Measurements from ENCODE around the gene NHLRC2.

The NHLRC2 gene

GRCh38 chr10:113867904-113868303 is 13.4 kb downstream of the NHLRC2 start:
- H4K8ac ChIP-seq (ENCODE audit: low read depth, low read length) = no peak overlapping the region
- no peak overlapping the region for H2BK12ac ChIP-seq (ENCODE audit: low read length)
- H2BK5ac ChIP-seq (ENCODE audit: low read depth, low read length, poor library complexity) = no peak overlapping the region
- no peak overlapping the region for H2AK5ac ChIP-seq (ENCODE audit: low read length)
- no peak overlapping the region for H4K91ac ChIP-seq (ENCODE audit: low read depth, low read length)
- H2BK120ac ChIP-seq (ENCODE audit: insufficient read depth, low read length, poor library complexity) = no peak overlapping the region
- no peak overlapping the region for H3K14ac ChIP-seq (ENCODE audit: low read length)
- H3K79me2 ChIP-seq (ENCODE audit: control insufficient read depth, insufficient read depth, low read length, poor library complexity) = no peaks in the 10 kb centered on the region
- no peak overlapping the region for H3K27ac ChIP-seq (ENCODE audit: low read depth, low read length)
- no CpG with 5 or more reads among the region's 4 CpGs for WGBS (ENCODE audit: extremely low coverage, insufficient coverage, insufficient read length)
- H3K4me1 ChIP-seq (ENCODE audit: control insufficient read depth in 1 of 2, insufficient read depth in 2 of 2, low read length in 2 of 2) = no peaks in the 10 kb centered on the region
- no peak overlapping the region for H3K9ac ChIP-seq (ENCODE audit: low read length)
- no peaks in the 10 kb centered on the region for H3K27me3 ChIP-seq (ENCODE audit: insufficient read depth, low read length)
- no peak for DNase-seq
- H3K23ac ChIP-seq (ENCODE audit: low read length) = no peak overlapping the region
- no peak overlapping the region for H3K4me3 ChIP-seq (ENCODE audit: low read depth, low read length)
- H3K4ac ChIP-seq (ENCODE audit: low read depth, low read length) = no peak overlapping the region
- H3K18ac ChIP-seq (ENCODE audit: low read length) = no peak overlapping the region
- H3K79me1 ChIP-seq (ENCODE audit: low read length) = no peaks in the 10 kb centered on the region
- H2AFZ ChIP-seq (ENCODE audit: insufficient read depth, low read length, poor library complexity) = no peak overlapping the region
- H3K4me2 ChIP-seq (ENCODE audit: low read length) = no peak overlapping the region
- H3K36me3 ChIP-seq (ENCODE audit: control insufficient read depth in 1 of 2, insufficient read depth in 2 of 2, low read length in 2 of 2) = peaks cover 0 to 2% of the 10 kb centered on the region in 2 experiments
- H4K12ac ChIP-seq (ENCODE audit: low read depth, low read length) = no peak overlapping the region
- H3K9me3 ChIP-seq (ENCODE audit: insufficient read depth, low read depth, low read length) = no peaks in the 10 kb centered on the region

DNA sequence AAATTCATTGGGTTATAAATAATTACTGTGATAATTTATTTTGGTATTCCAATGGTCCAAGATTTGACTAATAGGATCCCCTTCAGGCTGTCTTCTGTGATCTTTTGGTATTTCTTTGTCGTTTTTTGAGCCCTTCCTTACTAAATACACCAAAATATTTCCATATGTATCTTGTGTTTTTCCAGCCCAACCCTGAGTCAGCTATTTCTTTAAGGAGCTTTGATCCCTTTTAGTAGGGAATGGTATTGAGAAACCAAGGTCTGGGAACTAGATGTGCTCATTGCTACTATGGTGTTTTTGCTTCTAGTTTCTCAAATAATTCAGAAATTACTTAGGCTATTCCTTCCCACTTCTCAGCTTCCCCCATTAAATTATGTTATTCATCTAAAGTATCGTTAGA is 15.3 kb downstream of the NHLRC2 start:
- Histone ChIP-seq H4K12ac (ENCODE audit: low read depth, low read length) (no peak overlapping the region), H3K36me3 (ENCODE audit: control insufficient read depth in 1 of 2, insufficient read depth in 2 of 2, low read length in 2 of 2) (peaks cover 0 to 2% of the 10 kb centered on the region in 2 experiments), H2BK120ac (ENCODE audit: insufficient read depth, low read length, poor library complexity) (no peak overlapping the region), H3K79me2 (ENCODE audit: control insufficient read depth, insufficient read depth, low read length, poor library complexity) (no peaks in the 10 kb centered on the region), H3K79me1 (ENCODE audit: low read length) (no peaks in the 10 kb centered on the region), H3K4me1 (ENCODE audit: control insufficient read depth in 1 of 2, insufficient read depth in 2 of 2, low read length in 2 of 2) (no peaks in the 10 kb centered on the region), H3K4me3 (ENCODE audit: low read depth, low read length) (no peak overlapping the region), H2BK5ac (ENCODE audit: low read depth, low read length, poor library complexity) (no peak overlapping the region), H2AFZ (ENCODE audit: insufficient read depth, low read length, poor library complexity) (no peak overlapping the region), H3K23ac (ENCODE audit: low read length) (no peak overlapping the region), H4K8ac (ENCODE audit: low read depth, low read length) (no peak overlapping the region), H3K9me3 (ENCODE audit: insufficient read depth, low read depth, low read length) (no peaks in the 10 kb centered on the region), H3K18ac (ENCODE audit: low read length) (no peak overlapping the region), H3K4me2 (ENCODE audit: low read length) (no peak overlapping the region), H3K27ac (ENCODE audit: low read depth, low read length) (no peak overlapping the region), H4K91ac (ENCODE audit: low read depth, low read length) (no peak overlapping the region), H3K14ac (ENCODE audit: low read length) (no peak overlapping the region), H2BK12ac (ENCODE audit: low read length) (no peak overlapping the region), H3K27me3 (ENCODE audit: insufficient read depth, low read length) (no peaks in the 10 kb centered on the region), H3K9ac (ENCODE audit: low read length) (no peak overlapping the region), H3K4ac (ENCODE audit: low read depth, low read length) (no peak overlapping the region), H2AK5ac (ENCODE audit: low read length) (no peak overlapping the region)
- no CpG with 5 or more reads among the region's 2 CpGs for WGBS (ENCODE audit: extremely low coverage, insufficient coverage, insufficient read length)
- no peak for DNase-seq

GRCh38 chr10:113872139-113873030 is 17.9 kb downstream of the NHLRC2 start:
- Histone ChIP-seq H4K91ac (ENCODE audit: low read depth, low read length) (no peak overlapping the region), H3K23ac (ENCODE audit: low read length) (no peak overlapping the region), H3K36me3 (ENCODE audit: control insufficient read depth in 1 of 2, insufficient read depth in 2 of 2, low read length in 2 of 2) (no peaks in the 10 kb centered on the region), H3K27ac (ENCODE audit: low read depth, low read length) (no peak overlapping the region), H3K9me3 (ENCODE audit: insufficient read depth, low read depth, low read length) (no peaks in the 10 kb centered on the region), H4K12ac (ENCODE audit: low read depth, low read length) (no peak overlapping the region), H3K9ac (ENCODE audit: low read length) (no peak overlapping the region), H2BK120ac (ENCODE audit: insufficient read depth, low read length, poor library complexity) (no peak overlapping the region), H3K4me1 (ENCODE audit: control insufficient read depth in 1 of 2, insufficient read depth in 2 of 2, low read length in 2 of 2) (no peaks in the 10 kb centered on the region), H2BK5ac (ENCODE audit: low read depth, low read length, poor library complexity) (no peak overlapping the region), H3K18ac (ENCODE audit: low read length) (no peak overlapping the region), H3K27me3 (ENCODE audit: insufficient read depth, low read length) (no peaks in the 10 kb centered on the region), H3K79me2 (ENCODE audit: control insufficient read depth, insufficient read depth, low read length, poor library complexity) (no peaks in the 10 kb centered on the region), H3K4me3 (ENCODE audit: low read depth, low read length) (no peak overlapping the region), H3K4me2 (ENCODE audit: low read length) (no peak overlapping the region), H2AK5ac (ENCODE audit: low read length) (no peak overlapping the region), H4K8ac (ENCODE audit: low read depth, low read length) (no peak overlapping the region), H3K4ac (ENCODE audit: low read depth, low read length) (no peak overlapping the region), H3K79me1 (ENCODE audit: low read length) (no peaks in the 10 kb centered on the region), H2BK12ac (ENCODE audit: low read length) (no peak overlapping the region), H3K14ac (ENCODE audit: low read length) (no peak overlapping the region), H2AFZ (ENCODE audit: insufficient read depth, low read length, poor library complexity) (no peak overlapping the region)
- no peak for DNase-seq
- WGBS (ENCODE audit: extremely low coverage, insufficient coverage, insufficient read length) = no CpG with 5 or more reads among the region's 3 CpGs

DNA sequence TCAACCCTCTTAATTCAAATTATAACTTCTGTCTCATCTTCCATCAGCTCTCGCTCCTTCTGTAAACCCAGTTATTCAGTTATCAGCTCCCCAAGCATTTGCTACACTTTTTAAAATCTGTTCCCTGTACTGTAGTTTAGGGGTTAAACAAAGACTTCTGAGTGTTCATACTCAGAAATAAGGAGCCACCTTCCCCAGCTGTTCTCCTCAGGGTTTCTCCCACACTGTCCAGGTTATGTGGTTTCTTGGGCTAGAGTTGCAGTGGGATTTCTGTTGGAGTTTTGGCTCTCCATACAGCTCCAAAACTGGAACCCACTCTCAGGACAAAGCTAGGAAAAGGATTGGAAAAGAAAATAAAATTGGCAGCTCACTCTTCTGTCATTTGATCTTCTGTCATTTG is 20.8 kb downstream of the NHLRC2 start:
- no peak overlapping the region for H3K4me3 ChIP-seq (ENCODE audit: low read depth, low read length)
- H4K8ac ChIP-seq (ENCODE audit: low read depth, low read length) = no peak overlapping the region
- no peak overlapping the region for H2AFZ ChIP-seq (ENCODE audit: insufficient read depth, low read length, poor library complexity)
- no peak overlapping the region for H2BK120ac ChIP-seq (ENCODE audit: insufficient read depth, low read length, poor library complexity)
- no peak overlapping the region for H3K27ac ChIP-seq (ENCODE audit: low read depth, low read length)
- no peaks in the 10 kb centered on the region for H3K9me3 ChIP-seq (ENCODE audit: insufficient read depth, low read depth, low read length)
- no peak overlapping the region for H4K12ac ChIP-seq (ENCODE audit: low read depth, low read length)
- no peak overlapping the region for H2BK5ac ChIP-seq (ENCODE audit: low read depth, low read length, poor library complexity)
- no peaks in the 10 kb centered on the region for H3K4me1 ChIP-seq (ENCODE audit: control insufficient read depth in 1 of 2, insufficient read depth in 2 of 2, low read length in 2 of 2)
- no peaks in the 10 kb centered on the region for H3K79me2 ChIP-seq (ENCODE audit: control insufficient read depth, insufficient read depth, low read length, poor library complexity)
- H2AK5ac ChIP-seq (ENCODE audit: low read length) = no peak overlapping the region
- no peak overlapping the region for H3K9ac ChIP-seq (ENCODE audit: low read length)
- H3K18ac ChIP-seq (ENCODE audit: low read length) = no peak overlapping the region
- no peak overlapping the region for H3K4me2 ChIP-seq (ENCODE audit: low read length)
- H3K14ac ChIP-seq (ENCODE audit: low read length) = no peak overlapping the region
- WGBS (ENCODE audit: extremely low coverage, insufficient coverage, insufficient read length) = no CpG with 5 or more reads among the region's 1 CpG
- no peaks in the 10 kb centered on the region for H3K27me3 ChIP-seq (ENCODE audit: insufficient read depth, low read length)
- DNase-seq = no peak
- no peak overlapping the region for H3K23ac ChIP-seq (ENCODE audit: low read length)
- no peaks in the 10 kb centered on the region for H3K36me3 ChIP-seq (ENCODE audit: control insufficient read depth in 1 of 2, insufficient read depth in 2 of 2, low read length in 2 of 2)
- H4K91ac ChIP-seq (ENCODE audit: low read depth, low read length) = no peak overlapping the region
- H3K4ac ChIP-seq (ENCODE audit: low read depth, low read length) = no peak overlapping the region
- no peaks in the 10 kb centered on the region for H3K79me1 ChIP-seq (ENCODE audit: low read length)
- no peak overlapping the region for H2BK12ac ChIP-seq (ENCODE audit: low read length)

Measured in trophoblast cell (in vitro differentiated cells and primary cell).